GM18868 (cell line): ENCODE results near the gene FLOT2.
"Not testable (repeated sequence)": the region's sequence is repeated elsewhere in the genome, so short reads cannot be mapped to it uniquely, and the experiment has no call there.

Experiments used
- ATAC-seq: cut with Tn5 transposase; IDR thresholded peaks from one replicate; pipeline ENCODE4 v1.9.1; 2021; ENCODE audit warnings: mild to moderate bottlenecking, moderate library complexity; ENCODE audit not compliant: unreplicated experiment

Gene FLOT2

GRCh38 chr17:28916302-28916934 lies 18.9 kb upstream of the FLOT2 start:
- ATAC-seq: no peak

GRCh38 chr17:28912938-28913333 lies 15.4 kb upstream of the FLOT2 start:
- no peak for ATAC-seq

- ATAC-seq: no peak
Observed at GRCh38 chr17:28912281-28912937, 14.9 kb upstream of the FLOT2 start.

- no peak for ATAC-seq
Observed at GRCh38 chr17:28911411-28912045, 14.0 kb upstream of the FLOT2 start.

- no peak for ATAC-seq
Observed at GRCh38 chr17:28910534-28910933, 13.0 kb upstream of the FLOT2 start.

- no peak for ATAC-seq
Observed at GRCh38 chr17:28908640-28909167, 11.2 kb upstream of the FLOT2 start.

DNA sequence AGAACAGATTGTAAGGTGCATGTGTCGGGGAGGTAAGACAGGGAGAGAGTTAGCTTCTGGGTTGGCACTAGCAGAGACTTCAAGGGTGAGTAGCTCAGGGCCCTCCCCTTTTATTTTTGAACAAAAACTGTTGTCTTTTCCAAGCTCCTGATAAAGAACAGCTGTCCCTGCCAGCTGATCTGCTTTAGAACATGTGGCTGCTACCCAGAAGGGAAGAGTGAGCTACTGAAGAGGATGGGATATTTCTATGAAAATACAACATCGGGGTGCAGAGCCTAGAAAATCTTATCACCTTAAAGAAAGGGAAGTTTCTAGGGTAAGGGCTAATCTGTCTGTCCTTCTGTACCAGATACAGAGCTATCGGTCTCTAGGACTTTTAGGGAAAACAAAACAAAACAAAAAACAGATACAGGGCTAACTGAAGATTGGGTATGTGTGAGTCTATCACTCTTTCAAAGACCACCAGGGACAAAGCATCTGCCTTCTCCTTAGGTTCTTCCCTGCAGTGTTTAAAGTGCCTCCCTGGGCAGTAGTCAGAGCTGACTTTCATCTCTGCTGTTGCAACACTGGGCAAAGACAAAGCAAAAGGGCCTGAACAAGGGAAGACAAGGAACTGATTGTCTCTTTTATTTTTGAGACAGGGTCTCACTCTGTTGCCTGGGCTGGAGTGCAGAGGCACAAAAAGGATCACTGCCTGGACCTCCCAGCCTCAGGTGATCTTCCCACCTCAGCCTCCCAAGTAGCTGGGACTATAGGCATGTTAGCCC lies 10.4 kb upstream of the FLOT2 start:
- no peak for ATAC-seq

GRCh38 chr17:28906706-28907438 lies 9.3 kb upstream of the FLOT2 start:
- ATAC-seq: no peak

DNA sequence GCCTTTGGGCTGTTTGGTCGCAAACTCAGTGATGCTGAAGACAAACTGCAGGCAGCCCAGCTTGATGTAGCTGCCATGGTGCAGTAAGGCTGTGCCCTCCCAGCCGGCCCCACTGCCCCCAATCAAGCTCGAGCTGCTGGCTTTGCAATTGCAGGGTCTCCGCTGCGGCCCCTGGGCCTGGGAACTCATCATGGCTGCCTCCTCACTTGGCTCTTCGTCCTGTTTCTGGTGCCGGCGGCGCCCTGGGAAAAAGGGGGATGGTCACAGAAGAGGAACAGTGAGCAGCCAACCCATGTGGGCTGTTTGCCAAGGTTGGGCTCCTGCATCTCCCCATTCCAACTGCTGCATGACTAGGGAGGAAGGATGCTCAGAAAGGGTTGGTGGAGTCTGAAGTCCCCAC lies 8.7 kb upstream of the FLOT2 start:
- ATAC-seq: no peak

DNA sequence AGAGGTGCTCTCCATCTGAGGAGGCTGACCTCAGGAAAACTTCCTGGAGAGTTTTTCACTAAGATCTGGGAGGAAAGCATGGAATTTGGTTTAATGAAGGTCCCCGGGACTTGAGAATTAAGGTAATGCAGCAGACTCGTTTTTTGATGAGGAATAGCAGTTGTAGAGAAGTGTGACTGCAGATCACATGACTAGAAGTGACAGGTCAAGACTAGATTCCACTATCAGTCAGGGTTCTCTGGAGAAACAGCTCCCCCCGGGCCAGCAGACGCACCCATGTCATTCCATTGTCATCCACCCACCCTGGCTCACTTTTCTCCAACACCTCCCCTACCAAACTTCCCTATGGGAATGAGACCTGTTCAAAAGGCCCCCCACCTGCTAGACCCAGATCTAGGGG lies 7.3 kb upstream of the FLOT2 start:
- ATAC-seq: no peak

DNA sequence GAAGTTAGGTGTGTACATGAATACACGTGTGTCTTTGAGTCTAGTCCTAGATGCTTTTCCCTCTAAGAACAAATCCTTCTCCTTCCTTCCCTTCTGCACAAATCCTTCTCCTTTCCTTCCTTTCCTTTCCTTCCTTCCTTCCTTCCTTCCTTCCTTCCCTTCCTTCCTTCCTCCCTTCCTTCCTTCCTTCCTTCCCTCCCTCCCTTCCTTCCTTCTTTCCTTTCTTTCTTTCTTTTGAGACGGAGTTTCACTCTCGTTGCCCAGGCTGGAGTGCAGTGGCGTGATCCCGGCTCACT lies 6.0 kb upstream of the FLOT2 start:
- not testable (repeated sequence) for ATAC-seq

- peak; percentile 88 for ATAC-seq
Observed at GRCh38 chr17:28902819-28903545, 5.4 kb upstream of the FLOT2 start, which contains the start of gene DHRS13. TSS of gene DHRS13 (minus strand) at chr17:28903079. CDS start at chr17:28902944, 135 bp downstream.

DNA sequence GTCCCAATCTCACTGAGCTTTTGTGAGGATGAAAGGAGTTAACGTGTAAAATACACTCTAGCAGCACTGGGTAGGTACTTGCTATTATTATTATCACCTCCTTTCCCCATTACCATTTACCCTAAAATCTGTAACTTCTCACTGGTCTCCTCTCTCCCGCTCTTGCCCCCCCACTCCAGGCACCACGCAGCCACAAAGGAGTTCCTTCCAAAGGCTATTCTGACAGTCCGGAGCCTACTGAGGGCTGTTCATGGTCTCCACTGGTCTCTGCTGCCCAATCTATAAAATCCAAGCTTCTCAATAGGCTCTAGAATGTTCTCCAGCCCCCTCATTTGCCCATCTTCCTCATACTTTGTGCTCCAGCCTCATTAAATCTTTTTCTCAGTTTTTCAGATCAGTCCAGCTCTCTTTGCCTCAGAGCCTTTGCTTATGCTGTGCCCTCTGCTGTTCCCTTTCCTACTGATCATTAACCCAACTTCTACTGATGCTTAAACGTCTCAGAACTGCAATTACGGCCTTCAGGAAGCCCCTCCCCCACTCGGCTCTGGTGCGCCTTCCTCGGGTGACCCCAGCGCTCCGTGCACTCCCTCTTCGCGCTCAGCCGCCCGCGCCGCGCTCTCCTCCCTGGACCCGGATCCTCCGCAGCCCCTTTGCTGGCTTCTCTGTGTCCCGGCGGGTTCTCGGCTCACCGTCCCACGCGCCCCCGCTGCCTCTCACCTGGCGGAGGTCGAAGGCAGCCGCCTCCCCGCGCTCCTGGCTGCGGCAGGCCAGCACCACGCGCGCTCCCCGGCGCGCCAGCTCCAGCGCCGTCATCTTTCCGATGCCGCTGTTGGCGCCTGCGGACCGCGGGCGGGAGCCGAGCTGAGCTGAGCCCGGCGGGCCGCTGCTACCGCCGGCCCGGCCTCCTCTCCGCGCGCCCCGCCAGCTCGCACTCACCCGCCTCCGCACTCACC lies 4.6 kb upstream of the FLOT2 start:
- no peak for ATAC-seq

GRCh38 chr17:28900986-28901726 lies 3.6 kb upstream of the FLOT2 start:
- no peak for ATAC-seq

DNA sequence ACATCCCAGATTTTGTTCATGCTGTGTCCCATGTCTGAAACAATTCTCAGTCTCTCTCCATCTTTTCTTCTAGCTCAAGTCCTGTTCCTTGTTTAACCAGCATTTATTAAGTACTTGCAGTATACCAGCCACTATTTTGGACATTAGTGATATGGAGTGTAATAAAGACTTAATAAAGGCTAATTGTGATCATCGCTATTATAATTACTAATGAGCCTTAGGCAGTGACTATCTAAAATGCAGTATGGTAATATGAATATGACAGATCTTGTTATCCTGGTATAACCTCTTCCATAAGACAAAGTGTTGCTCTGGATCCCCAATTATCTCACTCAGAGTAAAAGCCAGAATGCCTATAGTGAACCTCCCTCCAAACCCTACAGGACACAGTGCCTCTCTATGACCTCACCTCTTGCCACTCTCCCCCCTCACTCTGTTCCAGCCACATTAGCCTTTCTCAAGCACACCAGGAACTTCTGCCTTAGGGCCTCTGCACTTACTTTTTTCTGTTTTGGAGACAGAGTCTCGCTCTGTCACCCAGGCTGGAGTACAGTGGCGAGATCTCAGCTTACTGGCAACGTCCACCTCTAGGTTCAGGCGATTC lies 1.8 kb upstream of the FLOT2 start:
- no peak for ATAC-seq

DNA sequence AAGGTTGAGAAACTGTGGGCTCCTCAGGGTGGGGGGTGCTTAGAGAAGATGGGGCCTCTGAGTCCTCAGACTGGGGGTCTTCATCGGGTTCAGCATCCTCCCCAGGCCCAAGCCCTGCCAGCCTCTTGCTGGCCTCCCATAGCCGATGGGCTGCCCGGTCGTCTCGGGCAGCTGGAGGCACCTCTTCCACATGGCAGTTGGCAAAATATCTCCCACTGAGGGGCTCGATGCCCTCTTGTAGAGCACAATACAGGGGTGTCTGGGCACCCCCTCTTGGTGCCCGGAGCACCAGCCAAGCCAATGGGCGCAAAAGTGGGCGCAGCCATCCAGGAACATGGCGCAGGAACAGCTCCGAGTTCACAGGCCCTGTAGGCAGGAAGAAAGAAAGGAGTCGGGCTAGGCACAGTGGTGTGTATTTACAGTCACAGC lies 1.0 kb upstream of the FLOT2 start:
- ATAC-seq: no peak

GRCh38 chr17:28897769-28898526 lies 415 bp upstream of the FLOT2 start:
- no peak for ATAC-seq
